Measurements from ENCODE around the gene GPI. TPM values are rescaled to one million over a fixed set of nuclear protein-coding genes. Genes with fewer than 3 reads are reported as not detected.
A peak's percentile ranks its signal among the peaks of the same experiment; 100 is the strongest.

Gene GPI
- total and polyA plus RNA-seq, 2 of the 13 experiments (the other 11 are each of a cell fraction or from before 2014, with no cell fraction given): 147 to 167 TPM

- TF ChIP-seq ZNF337 (CRISPR knock-in tag; IDR thresholded peaks at IDR 0.05; ENCODE audit: borderline replicate concordance, low read depth) (no peak), MZF1 (CRISPR knock-in tag; IDR thresholded peaks at IDR 0.05; ENCODE audit: borderline replicate concordance) (no peak), EED (CRISPR knock-in tag; IDR thresholded peaks at IDR 0.05) (no peak; the same call in 1 of the 2 replicates), HNRNPLL (IDR thresholded peaks at IDR 0.05; ENCODE audit: low read depth, low read length, poor library complexity, severe bottlenecking) (peak; percentile 86), ZC3H4 (CRISPR knock-in tag; IDR thresholded peaks at IDR 0.05; ENCODE audit: borderline replicate concordance) (no peak), FOXA3 (CRISPR knock-in tag; IDR thresholded peaks at IDR 0.05) (peak; percentile 30; the same call in 1 of the 2 replicates), RFX5 (IDR thresholded peaks at IDR 0.05; ENCODE audit: low read depth, low read length) (no peak), HNRNPK (IDR thresholded peaks at IDR 0.05; ENCODE audit: low read depth, low read length, poor library complexity, severe bottlenecking) (peak; percentile 52), ELK4 (CRISPR knock-in tag; IDR thresholded peaks at IDR 0.05; ENCODE audit: borderline replicate concordance) (no peak), ZHX2 (IDR thresholded peaks at IDR 0.05; ENCODE audit: low read depth) (peak; percentile 82; the same call in 1 of the 2 replicates), ZHX2 (CRISPR knock-in tag; IDR thresholded peaks at IDR 0.05; ENCODE audit: borderline replicate concordance) (no peak), CEBPZ (IDR thresholded peaks at IDR 0.05; ENCODE audit: low read length) (no peak), ZNF280B (CRISPR knock-in tag; IDR thresholded peaks at IDR 0.05; ENCODE audit: borderline replicate concordance) (peak; percentile 81), ZNF10 (CRISPR knock-in tag; IDR thresholded peaks at IDR 0.05; ENCODE audit: borderline replicate concordance, low read depth) (no peak), GABPA (IDR thresholded peaks at IDR 0.05; ENCODE audit: low read depth, low read length) (no peak), GABPA (CRISPR knock-in tag; IDR thresholded peaks at IDR 0.05; ENCODE audit: low read depth) (peak; percentile 28; the same call in 1 of the 2 replicates)
Observed at GRCh38 chr19:34359140-34359953, 5.6 kb upstream of the GPI start (continued).
